Activated T-helper 1 cell treated with anti-CD3 and anti-CD28 coated beads, Interleukin-12 subunit alpha, Interleukin-12 subunit beta, Interleukin-2, Interleukin-4 antibody, amounts not matched to agents 30 ng/mL and 10 ng/mL and 1 ng/mL, durations not matched to agents 14 hours and 24 hours and 36 hours (primary cell): Measurements from ENCODE around the gene GPI. TPM values are rescaled to one million over a fixed set of nuclear protein-coding genes. Genes with fewer than 3 reads are reported as not detected.

Source experiments
- DNase-seq: peaks from one replicate; pipeline ENCODE4 v3.0.0; 2021; ENCODE audit warnings: low spot score
- H3K27ac Mint-ChIP-seq: one replicate; pipeline ENCODE4 v1.8.0; 2021; ENCODE audit warnings: mild to moderate bottlenecking, mixed read lengths
- H3K27me3 Mint-ChIP-seq: one replicate; pipeline ENCODE4 v1.8.0; 2022; ENCODE audit warnings: mild to moderate bottlenecking, moderate library complexity, mixed read lengths; ENCODE audit not compliant: insufficient read depth
- H3K36me3 Mint-ChIP-seq: one replicate; pipeline ENCODE4 v1.8.0; 2021; ENCODE audit warnings: low read depth, mixed read lengths
- H3K4me1 Mint-ChIP-seq: one replicate; pipeline ENCODE4 v1.8.0; 2021; ENCODE audit warnings: low read depth, mixed read lengths
- H3K4me3 Mint-ChIP-seq: one replicate; pipeline ENCODE4 v1.8.0; 2021; ENCODE audit warnings: mild to moderate bottlenecking, moderate library complexity, mixed read lengths
- H3K9me3 Mint-ChIP-seq: one replicate; pipeline ENCODE4 v1.8.0; 2021; ENCODE audit warnings: mixed read lengths
- intact Hi-C: fragments of 100-400 bp; cut with micrococcal nuclease; formaldehyde crosslinking; loops from one replicate; pipeline ENCODE4 v1.15.1; 2024
- total RNA-seq: library from RNA; stranded (reverse); gene quantifications from 2 replicates; pipeline ENCODE4 v1.2.3, GENCODE V29; 2022

GPI gene
- total RNA-seq, result 502 and 509 TPM in 2 replicates

GRCh38 chr19:34364830-34365462 is at the start of gene GPI:
Gene GPI (plus strand): TSS chr19:34365196. CDS start chr19:34365267, 71 bp downstream.
- Mint-ChIP-seq H3K4me3 (peak within 1 kb of the TSS; percentile 100), H3K9me3 (no peaks in the 10 kb centered on the region), H3K27me3 (no peaks in the 10 kb centered on the region), H3K36me3 (peaks cover 42% of the 10 kb centered on the region), H3K4me1 (peaks cover 51% of the 10 kb centered on the region), H3K27ac (peak within 1 kb of the TSS; percentile 95)
- DNase-seq, result peak; percentile 55
- intact Hi-C loops, result loop anchor here (1.0 to 2.0 kb wide), 3 partner anchors 14 to 64 kb away; partner anchors contain the start of genes PDCD2L and UBA2

- intact Hi-C loops, result no loop called here
- no peak for DNase-seq
- peaks cover 17% of the 10 kb centered on the region for H3K4me1 Mint-ChIP-seq
- H3K27me3 Mint-ChIP-seq, result no peaks in the 10 kb centered on the region
- no peak overlapping the region for H3K4me3 Mint-ChIP-seq
- H3K9me3 Mint-ChIP-seq, result no peaks in the 10 kb centered on the region
- no peak overlapping the region for H3K27ac Mint-ChIP-seq
- H3K36me3 Mint-ChIP-seq, result peaks cover 8% of the 10 kb centered on the region
These were observed 48.7 kb upstream of the GPI start for GRCh38 chr19:34316247-34316646.

DNA sequence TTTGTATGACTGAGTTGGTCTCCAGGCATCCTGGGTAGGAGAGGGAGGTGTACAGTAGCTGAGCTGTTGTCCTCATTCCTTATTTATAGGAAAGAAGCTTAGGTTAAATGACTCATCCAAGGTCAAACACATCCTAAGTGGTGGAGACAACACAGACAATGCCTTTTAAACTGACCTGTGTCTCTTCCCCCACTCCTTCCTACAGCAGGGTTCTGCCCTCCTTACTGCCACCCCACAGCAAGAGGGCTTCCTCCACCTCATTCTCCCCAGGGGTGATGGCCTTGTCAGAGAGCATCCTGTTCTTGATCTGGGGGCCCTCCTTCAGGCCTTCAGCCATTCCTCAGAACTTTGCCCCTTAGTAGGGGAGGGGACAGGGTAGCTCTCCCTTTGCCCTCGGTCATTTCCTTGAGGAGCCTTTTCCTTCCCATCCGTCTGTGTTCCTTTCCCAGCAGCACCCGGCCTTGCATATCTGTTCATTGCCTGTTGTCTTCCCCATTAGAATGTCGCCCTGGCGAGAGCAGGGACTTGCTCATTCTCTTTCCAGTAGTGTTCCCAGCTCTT is 48.2 kb upstream of the GPI start:
- no peaks in the 10 kb centered on the region for H3K27me3 Mint-ChIP-seq
- DNase-seq, result no peak
- H3K4me3 Mint-ChIP-seq, result no peak overlapping the region
- H3K9me3 Mint-ChIP-seq, result no peaks in the 10 kb centered on the region
- no peak overlapping the region for H3K27ac Mint-ChIP-seq
- H3K36me3 Mint-ChIP-seq, result peaks cover 8% of the 10 kb centered on the region
- peaks cover 17% of the 10 kb centered on the region for H3K4me1 Mint-ChIP-seq
- intact Hi-C loops, result no loop called here

- no peak for DNase-seq
- Mint-ChIP-seq H3K27me3 (no peaks in the 10 kb centered on the region), H3K36me3 (peaks cover 8% of the 10 kb centered on the region), H3K9me3 (no peaks in the 10 kb centered on the region), H3K27ac (no peak overlapping the region), H3K4me3 (no peak overlapping the region), H3K4me1 (peaks cover 17% of the 10 kb centered on the region)
- intact Hi-C loops, result no loop called here
These were observed 47.6 kb upstream of the GPI start for GRCh38 chr19:34317311-34317927.

GRCh38 chr19:34319230-34319585 is 45.8 kb upstream of the GPI start:
- intact Hi-C loops, result no loop called here

GRCh38 chr19:34319785-34320184 is 45.2 kb upstream of the GPI start:
- intact Hi-C loops, result no loop called here
- Mint-ChIP-seq H3K36me3 (peaks cover 12% of the 10 kb centered on the region), H3K27ac (no peak overlapping the region), H3K4me1 (peaks cover 17% of the 10 kb centered on the region), H3K4me3 (no peak overlapping the region), H3K9me3 (no peaks in the 10 kb centered on the region), H3K27me3 (no peaks in the 10 kb centered on the region)
- DNase-seq, result no peak

More at GRCh38 chr19:34319230-34319585, 45.8 kb upstream of the GPI start:
- no peak overlapping the region for H3K27ac Mint-ChIP-seq
- no peaks in the 10 kb centered on the region for H3K27me3 Mint-ChIP-seq
- no peaks in the 10 kb centered on the region for H3K9me3 Mint-ChIP-seq
- H3K4me1 Mint-ChIP-seq, result peaks cover 17% of the 10 kb centered on the region
- no peak overlapping the region for H3K4me3 Mint-ChIP-seq
- DNase-seq, result no peak
- peaks cover 11% of the 10 kb centered on the region for H3K36me3 Mint-ChIP-seq

DNA sequence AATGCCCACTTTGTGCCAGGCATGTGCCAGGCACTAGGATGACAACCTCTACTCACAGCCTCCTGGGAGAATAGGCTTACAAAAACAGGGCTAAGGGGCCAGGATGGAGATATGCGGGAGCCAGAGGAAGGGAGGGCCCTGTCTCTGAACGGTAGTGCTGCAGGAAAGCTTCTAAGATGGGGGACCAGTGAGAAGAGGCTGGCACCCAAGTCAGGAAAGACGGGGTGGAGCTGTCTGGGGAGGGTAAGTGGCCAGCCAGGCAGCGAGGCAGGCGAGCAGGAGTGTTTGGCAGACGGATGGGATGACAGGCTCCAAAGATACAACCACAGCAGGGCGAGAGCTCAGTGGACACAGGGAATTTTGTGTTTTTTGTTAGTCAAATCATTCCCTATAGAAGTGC is 44.7 kb upstream of the GPI start:
- Mint-ChIP-seq H3K9me3 (no peaks in the 10 kb centered on the region), H3K27ac (no peak overlapping the region), H3K36me3 (peaks cover 12% of the 10 kb centered on the region), H3K4me1 (peaks cover 17% of the 10 kb centered on the region), H3K27me3 (no peaks in the 10 kb centered on the region), H3K4me3 (no peak overlapping the region)
- intact Hi-C loops, result no loop called here
- no peak for DNase-seq

- peaks cover 14% of the 10 kb centered on the region for H3K36me3 Mint-ChIP-seq
- no peaks in the 10 kb centered on the region for H3K27me3 Mint-ChIP-seq
- H3K9me3 Mint-ChIP-seq, result no peaks in the 10 kb centered on the region
- H3K4me1 Mint-ChIP-seq, result peaks cover 17% of the 10 kb centered on the region
- H3K27ac Mint-ChIP-seq, result no peak overlapping the region
- H3K4me3 Mint-ChIP-seq, result no peak overlapping the region
- DNase-seq, result no peak
- intact Hi-C loops, result no loop called here
These were observed 43.3 kb upstream of the GPI start for GRCh38 chr19:34321735-34322134.

DNA sequence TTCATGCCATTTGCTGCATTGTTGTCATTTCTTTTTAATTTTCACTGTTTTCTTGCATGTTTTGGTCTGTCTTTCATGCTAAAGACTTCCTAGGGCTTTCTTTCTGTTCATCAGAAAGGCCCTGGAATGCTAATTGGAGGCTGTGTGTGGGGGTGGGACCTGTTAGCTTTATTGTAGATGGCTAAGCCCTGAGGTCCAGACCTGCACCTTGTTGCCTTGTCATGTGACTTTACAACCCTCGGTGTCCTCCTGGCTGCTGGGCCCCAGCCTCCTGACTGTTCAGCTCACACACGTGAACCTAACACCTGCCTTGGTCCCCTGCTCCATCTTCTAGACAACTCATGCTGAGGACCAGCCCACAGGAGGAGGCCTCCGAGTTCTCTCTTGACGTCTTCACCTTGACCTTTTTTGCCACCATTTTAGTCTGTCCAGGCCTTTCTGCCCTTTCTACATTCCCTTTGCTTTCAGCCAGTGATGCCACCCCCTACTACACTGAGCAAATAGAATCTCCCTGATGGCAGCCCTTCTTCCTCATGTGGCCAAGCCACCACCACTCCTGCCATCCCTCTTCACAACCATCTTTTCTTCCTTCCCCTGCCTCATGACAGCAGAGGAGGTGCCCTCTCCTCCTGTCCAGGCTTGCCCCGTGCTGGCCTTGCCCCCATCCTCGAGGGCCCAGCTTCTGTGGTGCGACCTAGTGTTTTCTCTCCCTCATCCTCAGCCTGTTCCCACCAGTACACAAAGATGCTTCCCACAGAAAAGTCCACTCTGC is 41.4 kb upstream of the GPI start:
- no peak for DNase-seq
- Mint-ChIP-seq H3K36me3 (peaks cover 18% of the 10 kb centered on the region), H3K9me3 (no peaks in the 10 kb centered on the region), H3K4me1 (no peaks in the 10 kb centered on the region), H3K27ac (no peak overlapping the region), H3K27me3 (no peaks in the 10 kb centered on the region), H3K4me3 (no peak overlapping the region)
- intact Hi-C loops, result no loop called here

DNA sequence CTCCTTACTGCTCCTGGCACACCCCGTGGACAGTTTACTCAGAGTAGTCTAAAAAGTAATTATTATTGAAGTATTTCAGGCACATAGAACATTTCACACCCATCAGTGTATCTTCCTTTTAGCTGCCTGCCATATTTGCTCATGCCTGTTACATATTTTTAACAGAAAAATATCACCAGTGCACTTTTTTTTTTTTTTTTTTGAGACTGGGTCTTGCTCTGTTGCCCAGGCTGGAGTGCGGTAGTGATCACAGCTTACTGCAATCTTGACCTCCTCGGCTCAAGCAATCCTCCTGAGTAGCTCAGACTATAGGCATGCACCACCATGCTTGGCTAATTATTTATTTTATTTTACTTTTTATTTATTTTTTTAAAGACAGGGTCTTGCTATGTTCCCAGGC is 40.7 kb upstream of the GPI start:
- Mint-ChIP-seq H3K36me3 (peaks cover 21% of the 10 kb centered on the region), H3K27me3 (no peaks in the 10 kb centered on the region), H3K4me1 (no peaks in the 10 kb centered on the region), H3K27ac (no peak overlapping the region), H3K4me3 (no peak overlapping the region), H3K9me3 (no peaks in the 10 kb centered on the region)
- no peak for DNase-seq
- intact Hi-C loops, result no loop called here

GRCh38 chr19:34325181-34325580 is 39.8 kb upstream of the GPI start:
- DNase-seq, result no peak
- no peaks in the 10 kb centered on the region for H3K27me3 Mint-ChIP-seq
- H3K4me3 Mint-ChIP-seq, result no peak overlapping the region
- H3K4me1 Mint-ChIP-seq, result no peaks in the 10 kb centered on the region
- no peaks in the 10 kb centered on the region for H3K9me3 Mint-ChIP-seq
- H3K27ac Mint-ChIP-seq, result no peak overlapping the region
- H3K36me3 Mint-ChIP-seq, result peaks cover 20% of the 10 kb centered on the region
- intact Hi-C loops, result no loop called here

DNA sequence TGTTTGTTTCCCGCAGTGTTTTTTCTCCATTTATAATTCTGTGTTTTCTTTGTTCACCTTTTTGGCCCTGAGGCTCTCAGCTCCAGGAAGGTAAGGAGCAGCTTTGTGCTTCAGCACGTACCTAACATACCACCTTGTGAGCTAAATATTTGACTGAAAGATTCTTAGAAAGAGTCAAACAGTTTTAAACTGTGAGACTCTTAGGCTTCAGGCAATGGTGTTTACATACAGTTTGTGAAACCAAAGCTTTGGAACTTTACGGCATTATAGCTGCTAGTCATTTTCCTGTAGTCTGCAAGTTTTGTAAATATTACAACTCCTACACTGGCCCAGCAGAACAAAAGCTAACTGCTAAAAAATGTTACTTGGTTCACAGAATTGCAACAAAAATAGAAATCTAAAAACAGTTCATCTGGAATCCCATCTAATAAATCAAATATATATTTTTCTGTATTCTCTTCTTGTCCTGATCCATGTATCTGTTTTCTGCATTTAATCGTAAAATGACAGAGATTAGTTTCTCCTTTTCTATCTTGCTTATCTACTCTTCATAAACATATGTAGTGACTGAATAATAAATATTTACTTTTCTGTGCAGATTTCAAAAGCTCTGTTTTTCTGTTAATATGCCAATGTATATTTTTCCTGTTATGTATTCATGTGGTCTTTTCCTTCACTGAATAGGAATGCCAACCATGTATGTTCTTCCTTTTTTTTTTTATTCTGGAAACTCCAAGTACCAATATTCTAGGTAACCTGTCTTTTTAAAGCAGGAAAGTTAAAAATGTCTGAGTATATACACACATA is 38.8 kb upstream of the GPI start:
- peaks cover 19% of the 10 kb centered on the region for H3K36me3 Mint-ChIP-seq
- no peak overlapping the region for H3K27ac Mint-ChIP-seq

More for the DNA sequence above, 38.8 kb upstream of the GPI start:
- Mint-ChIP-seq H3K9me3 (no peaks in the 10 kb centered on the region), H3K4me3 (no peak overlapping the region), H3K4me1 (no peaks in the 10 kb centered on the region), H3K27me3 (no peaks in the 10 kb centered on the region)
- intact Hi-C loops, result no loop called here
- DNase-seq, result no peak
